Choroid plexus epithelial cell (primary cell): ENCODE measurements around the gene VGF.

ENCODE experiments used
- DNase-seq: peaks from one replicate; pipeline ENCODE4 v3.0.0-alpha.2; 2010; ENCODE audit warnings: low read depth
- H3K4me3 ChIP-seq: 2 replicates; pipeline ENCODE4 v1.5.1; 2011; ENCODE audit warnings: low read depth, mild to moderate bottlenecking, control low read depth, low read length, moderate library complexity
- TF ChIP-seq, protein P1 (sequence below): conservative IDR thresholded peaks from 2 replicates; pipeline ENCODE4 v1.5.1; 2011; ENCODE audit warnings: low read depth, mild to moderate bottlenecking, control low read depth, inconsistent platforms, low read length, moderate library complexity

VGF gene

DNA sequence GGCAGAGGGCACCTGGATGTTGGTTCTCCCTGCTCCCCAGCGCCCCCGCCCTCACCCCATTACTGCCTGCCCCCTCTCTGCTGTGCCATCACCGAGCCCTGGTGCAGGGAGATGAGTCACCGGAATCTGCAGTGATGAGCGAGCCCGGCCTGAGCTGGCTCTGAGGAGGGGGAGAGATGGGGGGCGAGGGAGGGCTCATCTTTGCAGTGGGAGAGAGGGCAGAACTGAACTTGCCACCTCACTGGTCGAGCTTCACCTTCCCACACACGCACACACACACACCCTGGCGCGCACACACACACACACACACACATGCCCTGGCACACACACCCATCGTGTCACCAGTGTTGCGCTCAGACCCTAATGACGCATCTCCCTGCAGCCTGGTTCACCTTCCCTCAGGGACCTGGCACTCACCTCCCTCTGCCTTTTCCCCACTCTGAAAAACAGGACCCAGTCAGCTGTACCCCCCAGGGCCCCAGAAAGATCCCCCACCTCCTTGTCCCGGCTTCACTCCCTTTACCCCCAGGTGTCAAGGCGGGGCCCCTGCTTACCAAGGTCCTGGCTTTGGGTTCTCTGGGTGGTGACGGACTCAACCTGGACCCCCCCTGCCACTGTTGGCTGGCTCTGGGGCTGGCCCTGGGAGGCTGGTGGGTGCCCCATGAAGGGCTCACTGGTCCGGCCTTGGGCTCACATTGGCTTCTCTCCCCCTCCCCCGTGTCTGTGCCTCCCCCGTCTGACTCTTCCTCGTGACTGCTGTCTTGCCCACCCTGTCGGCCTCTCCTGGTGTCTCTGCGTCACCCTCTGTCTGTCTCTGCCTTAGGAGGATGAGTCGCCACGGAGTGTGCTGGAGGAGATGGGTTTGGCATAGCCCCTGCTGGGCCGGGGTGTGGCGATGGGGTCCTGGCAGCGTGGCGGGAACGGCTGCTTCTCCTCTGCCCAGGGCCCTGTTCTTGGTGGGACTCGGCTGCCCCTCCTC lies 5.4 kb downstream of the VGF start:
- TF ChIP-seq, protein P1, sequence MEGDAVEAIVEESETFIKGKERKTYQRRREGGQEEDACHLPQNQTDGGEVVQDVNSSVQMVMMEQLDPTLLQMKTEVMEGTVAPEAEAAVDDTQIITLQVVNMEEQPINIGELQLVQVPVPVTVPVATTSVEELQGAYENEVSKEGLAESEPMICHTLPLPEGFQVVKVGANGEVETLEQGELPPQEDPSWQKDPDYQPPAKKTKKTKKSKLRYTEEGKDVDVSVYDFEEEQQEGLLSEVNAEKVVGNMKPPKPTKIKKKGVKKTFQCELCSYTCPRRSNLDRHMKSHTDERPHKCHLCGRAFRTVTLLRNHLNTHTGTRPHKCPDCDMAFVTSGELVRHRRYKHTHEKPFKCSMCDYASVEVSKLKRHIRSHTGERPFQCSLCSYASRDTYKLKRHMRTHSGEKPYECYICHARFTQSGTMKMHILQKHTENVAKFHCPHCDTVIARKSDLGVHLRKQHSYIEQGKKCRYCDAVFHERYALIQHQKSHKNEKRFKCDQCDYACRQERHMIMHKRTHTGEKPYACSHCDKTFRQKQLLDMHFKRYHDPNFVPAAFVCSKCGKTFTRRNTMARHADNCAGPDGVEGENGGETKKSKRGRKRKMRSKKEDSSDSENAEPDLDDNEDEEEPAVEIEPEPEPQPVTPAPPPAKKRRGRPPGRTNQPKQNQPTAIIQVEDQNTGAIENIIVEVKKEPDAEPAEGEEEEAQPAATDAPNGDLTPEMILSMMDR: no peak
- no peak overlapping the region for H3K4me3 ChIP-seq
- no peak for DNase-seq

DNA sequence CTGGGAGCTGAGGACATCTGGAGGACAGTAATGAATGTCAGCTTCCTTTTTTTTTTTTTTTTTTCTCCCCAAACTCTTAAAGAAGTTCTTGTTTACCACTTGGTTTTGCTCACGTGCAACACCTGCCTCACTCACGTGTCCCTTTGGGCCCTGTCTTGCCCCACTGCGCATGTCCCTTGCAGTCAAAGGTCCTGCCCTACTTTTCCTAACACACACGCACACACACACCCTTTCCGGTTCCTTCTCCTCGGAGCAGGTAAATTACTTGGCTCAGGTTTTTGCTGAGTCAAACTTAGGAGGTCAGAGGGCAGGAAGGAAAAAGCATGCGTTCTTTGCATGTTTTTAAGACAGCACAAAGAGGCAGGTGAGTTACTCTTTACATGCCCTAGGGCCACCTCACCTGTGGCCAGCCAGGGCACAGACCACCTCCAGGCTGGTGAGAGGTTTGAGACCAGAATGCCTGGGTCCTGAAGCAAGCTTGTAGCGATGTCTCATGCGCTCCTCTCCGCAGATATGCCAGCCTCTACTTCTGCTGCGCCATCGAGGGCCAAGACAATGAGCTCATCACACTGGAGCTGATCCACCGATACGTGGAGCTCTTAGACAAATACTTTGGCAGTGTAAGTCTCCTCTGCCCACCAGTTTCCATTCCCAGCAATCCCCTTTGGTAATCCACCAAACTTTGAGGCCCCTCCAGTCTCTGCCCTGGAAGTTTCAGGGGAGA lies 8.3 kb downstream of the VGF start:
- DNase-seq: no peak
- TF ChIP-seq, protein P1: no peak

DNA sequence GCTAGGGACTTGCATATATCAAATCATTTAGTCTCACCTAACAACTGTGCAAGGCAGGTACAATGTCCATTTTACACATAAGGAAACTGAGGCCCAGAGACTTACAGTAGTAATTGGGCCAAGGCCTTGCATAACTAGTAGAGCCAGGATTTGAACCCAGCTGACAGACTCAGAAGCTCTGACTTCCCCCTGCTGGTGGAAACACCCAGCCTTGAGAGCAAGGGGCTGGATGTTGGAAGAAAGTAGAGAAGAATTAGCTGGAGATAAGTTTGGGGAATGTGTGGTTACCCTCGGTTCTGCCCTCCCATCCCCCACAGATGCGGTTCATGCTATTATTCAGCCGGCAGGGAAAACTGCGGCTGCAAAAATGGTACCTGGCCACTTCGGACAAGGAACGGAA lies 9.1 kb downstream of the VGF start:
- TF ChIP-seq, protein P1: peak; percentile 58
- H3K4me3 ChIP-seq: peak overlapping the region; percentile 8

More for the DNA sequence above, 8.3 kb downstream of the VGF start:
- no peak overlapping the region for H3K4me3 ChIP-seq

DNA sequence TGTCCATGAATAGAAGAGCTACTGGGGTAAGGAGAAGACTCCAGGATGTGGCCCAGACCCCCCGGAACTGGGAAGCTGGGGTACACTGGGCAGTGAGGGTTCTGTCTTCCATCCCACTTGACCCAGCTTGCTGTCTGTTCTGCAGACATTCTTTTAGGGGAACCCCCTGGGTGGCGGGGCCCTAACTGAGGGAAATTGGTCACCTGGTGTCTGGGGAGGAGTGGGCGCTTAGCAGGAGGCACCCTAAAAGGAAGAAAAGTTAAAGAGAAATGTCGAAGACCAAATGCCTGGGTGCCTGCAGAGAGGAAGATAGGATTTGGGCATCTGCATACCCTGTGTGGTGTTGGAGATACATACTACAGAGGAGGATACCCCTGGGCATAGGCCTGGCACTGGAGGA lies 10.1 kb downstream of the VGF start:
- TF ChIP-seq, protein P1: no peak
- H3K4me3 ChIP-seq: peak overlapping the region; percentile 85
- DNase-seq: no peak

More for the DNA sequence above, 9.1 kb downstream of the VGF start:
- DNase-seq: peak; percentile 35

DNA sequence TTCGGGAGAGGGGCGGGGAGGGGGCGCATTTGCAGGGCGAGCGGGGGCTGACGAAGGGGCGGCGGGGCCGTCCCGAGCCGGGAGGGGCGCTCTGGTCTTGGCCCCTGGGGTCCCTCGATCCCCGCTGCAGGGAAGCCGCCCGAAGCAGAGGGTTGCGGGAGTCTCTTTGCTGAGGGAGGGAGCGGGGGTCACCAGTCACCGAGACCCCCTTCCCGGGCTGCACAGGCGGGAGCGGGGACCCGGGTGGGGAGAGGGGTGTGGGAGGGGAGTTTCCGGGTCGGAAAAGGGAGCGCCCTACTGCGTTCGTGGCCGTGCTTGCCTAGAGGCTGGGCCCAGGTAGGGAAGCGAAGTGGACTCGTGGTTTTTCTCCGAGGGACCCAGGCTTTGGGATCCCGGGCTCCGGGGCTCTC lies 10.7 kb downstream of the VGF start:
- TF ChIP-seq, protein P1: no peak
- H3K4me3 ChIP-seq: peak overlapping the region; percentile 85
- no peak for DNase-seq

DNA sequence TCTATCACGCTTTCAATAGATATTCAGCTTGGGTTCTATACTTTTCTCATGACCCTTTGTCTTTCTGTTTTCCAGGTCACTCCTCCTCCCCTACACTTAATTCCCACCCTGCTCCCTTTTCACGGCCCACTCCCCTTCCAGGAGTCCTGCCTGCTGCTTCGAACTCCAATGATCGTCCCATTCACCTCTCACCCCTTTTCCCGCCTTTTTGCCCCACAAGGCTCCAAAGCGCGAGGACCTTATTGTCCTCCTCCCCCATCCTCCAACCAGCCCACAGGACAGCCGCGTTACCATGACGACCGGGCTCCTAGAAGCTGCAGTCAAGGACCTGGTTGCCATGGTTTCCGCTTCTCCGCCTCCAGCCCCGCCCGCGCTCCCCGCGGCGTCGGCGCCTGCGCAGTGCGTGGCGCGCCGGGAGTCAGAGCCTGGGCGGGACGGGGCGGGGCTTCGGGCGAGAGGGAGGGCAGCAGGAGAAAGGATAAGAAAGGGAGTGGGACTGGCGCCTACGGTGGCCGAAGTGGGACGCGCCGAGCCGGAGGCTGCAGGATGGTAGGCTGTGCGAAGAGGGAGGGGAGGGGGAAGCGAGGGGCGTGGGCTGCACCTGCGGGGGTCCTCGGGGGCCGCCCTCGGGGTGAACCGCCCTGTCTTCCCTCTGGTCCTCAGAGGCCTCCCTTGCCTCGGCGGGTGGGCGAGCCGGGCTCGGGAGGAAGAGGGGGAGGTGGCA lies 11.2 kb downstream of the VGF start, which contains the start of gene AP1S1:
AP1S1 (plus strand) TSS at position 508 of the 724 bp plus-strand sequence; CDS start at position 547, 39 bp downstream.
- DNase-seq: peak; percentile 94
- TF ChIP-seq, protein P1: no peak
- peak within 1 kb of the TSS; percentile 85 for H3K4me3 ChIP-seq
